Measurements from ENCODE around the gene MRPS16.

DNA sequence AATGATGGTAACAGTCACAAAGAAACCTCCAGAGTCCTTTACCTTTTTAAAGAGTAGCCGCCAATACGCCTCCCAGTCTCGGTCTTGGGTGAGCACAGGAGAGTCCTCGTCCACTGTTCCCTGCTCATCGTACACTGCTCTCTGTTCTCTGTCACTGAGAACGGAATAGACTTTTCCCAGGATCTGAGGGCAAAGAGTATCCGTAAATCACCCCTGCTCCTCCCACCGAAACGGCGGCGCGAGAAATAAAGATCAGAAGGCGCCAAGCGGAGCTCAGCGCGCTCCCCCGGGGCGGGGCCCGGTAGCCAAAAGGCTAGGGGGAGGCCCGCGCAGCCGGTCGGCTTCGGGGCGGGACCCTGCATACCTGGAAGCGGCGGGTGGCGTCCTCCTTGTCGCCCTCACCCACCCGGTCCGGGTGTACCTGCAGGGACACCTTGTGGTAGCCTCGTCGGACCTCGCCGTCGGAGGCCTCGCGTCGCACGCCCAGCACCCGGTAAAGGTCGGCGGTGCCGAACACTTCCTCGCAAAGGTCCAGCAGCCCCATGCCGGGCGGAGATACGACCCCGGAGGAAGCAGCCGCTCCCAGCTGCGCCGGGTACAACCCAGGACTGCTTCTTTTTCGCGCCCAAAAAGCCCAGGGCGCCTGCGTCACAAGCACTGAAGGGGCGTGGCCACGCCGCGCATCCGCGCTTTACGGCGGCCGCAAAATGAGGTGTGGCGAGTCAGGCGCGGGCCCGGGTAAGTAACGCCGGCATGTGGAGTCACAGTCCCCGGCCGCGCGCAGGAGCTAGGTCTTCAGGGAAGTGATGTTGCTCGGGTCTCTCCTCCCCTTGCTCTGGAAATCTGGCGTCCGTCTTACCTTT lies 5.6 kb downstream of the MRPS16 start, which contains the start of gene DNAJC9:
- TF ChIP-seq, protein P1, sequence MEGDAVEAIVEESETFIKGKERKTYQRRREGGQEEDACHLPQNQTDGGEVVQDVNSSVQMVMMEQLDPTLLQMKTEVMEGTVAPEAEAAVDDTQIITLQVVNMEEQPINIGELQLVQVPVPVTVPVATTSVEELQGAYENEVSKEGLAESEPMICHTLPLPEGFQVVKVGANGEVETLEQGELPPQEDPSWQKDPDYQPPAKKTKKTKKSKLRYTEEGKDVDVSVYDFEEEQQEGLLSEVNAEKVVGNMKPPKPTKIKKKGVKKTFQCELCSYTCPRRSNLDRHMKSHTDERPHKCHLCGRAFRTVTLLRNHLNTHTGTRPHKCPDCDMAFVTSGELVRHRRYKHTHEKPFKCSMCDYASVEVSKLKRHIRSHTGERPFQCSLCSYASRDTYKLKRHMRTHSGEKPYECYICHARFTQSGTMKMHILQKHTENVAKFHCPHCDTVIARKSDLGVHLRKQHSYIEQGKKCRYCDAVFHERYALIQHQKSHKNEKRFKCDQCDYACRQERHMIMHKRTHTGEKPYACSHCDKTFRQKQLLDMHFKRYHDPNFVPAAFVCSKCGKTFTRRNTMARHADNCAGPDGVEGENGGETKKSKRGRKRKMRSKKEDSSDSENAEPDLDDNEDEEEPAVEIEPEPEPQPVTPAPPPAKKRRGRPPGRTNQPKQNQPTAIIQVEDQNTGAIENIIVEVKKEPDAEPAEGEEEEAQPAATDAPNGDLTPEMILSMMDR (IDR thresholded peaks at IDR 0.05): 0 out of 2 replicates have a peak, but pooled peaks have one; percentile 16
- TF ChIP-seq POLR2AphosphoS5 (IDR thresholded peaks at IDR 0.05; ENCODE audit: low read depth, low read length): peak; percentile 94
- peak; percentile 57 for TF ChIP-seq FOXJ3 (CRISPR knock-in tag; IDR thresholded peaks at IDR 0.05)
- TF ChIP-seq, protein P2, sequence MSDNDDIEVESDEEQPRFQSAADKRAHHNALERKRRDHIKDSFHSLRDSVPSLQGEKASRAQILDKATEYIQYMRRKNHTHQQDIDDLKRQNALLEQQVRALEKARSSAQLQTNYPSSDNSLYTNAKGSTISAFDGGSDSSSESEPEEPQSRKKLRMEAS (IDR thresholded peaks at IDR 0.05; ENCODE audit: low read depth): peak; percentile 95
- TF ChIP-seq JUND (IDR thresholded peaks at IDR 0.05): peak; percentile 31; the same call in 1 of the 2 replicates
- no peak; the same call in 1 of the 2 replicates for TF ChIP-seq ELF1 (IDR thresholded peaks at IDR 0.05)
- no peak for TF ChIP-seq YY1 (IDR thresholded peaks at IDR 0.05; ENCODE audit: low read depth)
- no peak for TF ChIP-seq NFIC (IDR thresholded peaks at IDR 0.05; ENCODE audit: borderline replicate concordance)
- peak; percentile 95 for TF ChIP-seq TAF1 (IDR thresholded peaks at IDR 0.05; ENCODE audit: borderline replicate concordance, low read depth, low read length)

Data from SK-N-SH (cell line).